ENCODE results near the gene PICALM. TPM values are rescaled to one million over a fixed set of nuclear protein-coding genes. Genes with fewer than 3 reads are reported as not detected.

Gene PICALM
- total RNA-seq, 2 donors from 2014 or later: 97.8 to 132 TPM

DNA sequence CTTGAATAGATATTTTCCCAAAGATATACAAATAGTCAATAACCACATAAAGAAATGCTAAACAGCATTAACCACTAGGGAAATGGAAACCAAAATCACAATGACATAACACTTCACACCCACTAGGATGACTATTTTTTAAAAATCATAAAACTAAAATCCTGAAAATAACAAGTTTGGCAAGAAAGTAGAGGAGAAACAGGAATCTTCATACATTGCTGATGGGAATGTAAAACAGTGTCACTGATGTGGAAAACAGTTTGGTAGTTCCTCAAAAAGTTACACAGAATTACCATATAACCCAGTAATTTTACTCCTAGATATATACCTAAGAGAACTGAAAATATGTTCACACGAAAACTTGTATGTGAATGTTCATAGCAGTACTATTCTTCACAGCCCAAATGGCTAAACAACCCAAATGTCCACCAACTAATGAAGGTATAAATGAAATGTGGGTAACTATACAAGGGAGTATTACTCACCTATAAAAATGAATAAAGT is 12.5 kb downstream of the PICALM start:
- 86 to 91% methylated on average over 1 of the region's 1 CpG for WGBS, 2 donors
- Histone ChIP-seq H3K36me3 (replicated peaks in 1 of 2; ENCODE audit: insufficient read depth in 1 of 2, low read depth in 2 of 2) (no peaks in the 10 kb centered on the region), H3K9me3 (no peaks in the 10 kb centered on the region), H3K27me3 (no peaks in the 10 kb centered on the region), H3K4me3 (no peak overlapping the region), H3K27ac (no peak overlapping the region), H3K4me1 (peaks cover 66% of the 10 kb centered on the region)
- no peak for TF ChIP-seq POLR2A (IDR thresholded peaks at IDR 0.05)
- TF ChIP-seq, protein P1, sequence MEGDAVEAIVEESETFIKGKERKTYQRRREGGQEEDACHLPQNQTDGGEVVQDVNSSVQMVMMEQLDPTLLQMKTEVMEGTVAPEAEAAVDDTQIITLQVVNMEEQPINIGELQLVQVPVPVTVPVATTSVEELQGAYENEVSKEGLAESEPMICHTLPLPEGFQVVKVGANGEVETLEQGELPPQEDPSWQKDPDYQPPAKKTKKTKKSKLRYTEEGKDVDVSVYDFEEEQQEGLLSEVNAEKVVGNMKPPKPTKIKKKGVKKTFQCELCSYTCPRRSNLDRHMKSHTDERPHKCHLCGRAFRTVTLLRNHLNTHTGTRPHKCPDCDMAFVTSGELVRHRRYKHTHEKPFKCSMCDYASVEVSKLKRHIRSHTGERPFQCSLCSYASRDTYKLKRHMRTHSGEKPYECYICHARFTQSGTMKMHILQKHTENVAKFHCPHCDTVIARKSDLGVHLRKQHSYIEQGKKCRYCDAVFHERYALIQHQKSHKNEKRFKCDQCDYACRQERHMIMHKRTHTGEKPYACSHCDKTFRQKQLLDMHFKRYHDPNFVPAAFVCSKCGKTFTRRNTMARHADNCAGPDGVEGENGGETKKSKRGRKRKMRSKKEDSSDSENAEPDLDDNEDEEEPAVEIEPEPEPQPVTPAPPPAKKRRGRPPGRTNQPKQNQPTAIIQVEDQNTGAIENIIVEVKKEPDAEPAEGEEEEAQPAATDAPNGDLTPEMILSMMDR (IDR thresholded peaks at IDR 0.05): peak in 1 of 7 experiments; percentile 5
- intact Hi-C loops (cut with DNase I): no loop called here
- DNase-seq: no peak
- no peak for ATAC-seq

GRCh38 chr11:86052693-86053641 is 15.9 kb downstream of the PICALM start:
- DNase-seq (no peak), ATAC-seq (peak; percentile 58)
- WGBS, 2 donors: 72% methylated on average over 10 of the region's 10 CpGs
- no peak for TF ChIP-seq POLR2A (IDR thresholded peaks at IDR 0.05)
- TF ChIP-seq, protein P1 (IDR thresholded peaks at IDR 0.05): no peak
- Histone ChIP-seq H3K36me3 (replicated peaks in 1 of 2; ENCODE audit: insufficient read depth in 1 of 2, low read depth in 2 of 2) (no peaks in the 10 kb centered on the region), H3K9me3 (no peaks in the 10 kb centered on the region), H3K4me1 (peaks cover 46% of the 10 kb centered on the region), H3K27ac (peak overlapping the region in 2 of 4 donors; percentile 3 to 45), H3K4me3 (no peak overlapping the region), H3K27me3 (no peaks in the 10 kb centered on the region)
- intact Hi-C loops (cut with DNase I): no loop called here

GRCh38 chr11:86050196-86050709 is 18.6 kb downstream of the PICALM start:
- TF ChIP-seq, protein P1 (IDR thresholded peaks at IDR 0.05): no peak
- H3K36me3 ChIP-seq (replicated peaks in 1 of 2; ENCODE audit: insufficient read depth in 1 of 2, low read depth in 2 of 2): no peaks in the 10 kb centered on the region
- intact Hi-C loops (cut with DNase I): no loop called here
- ATAC-seq (no peak), DNase-seq (no peak)
- H3K27ac ChIP-seq: no peak overlapping the region
- peaks cover 65% of the 10 kb centered on the region for H3K4me1 ChIP-seq
- no peaks in the 10 kb centered on the region for H3K9me3 ChIP-seq
- no peaks in the 10 kb centered on the region for H3K27me3 ChIP-seq
- no peak overlapping the region for H3K4me3 ChIP-seq

DNA sequence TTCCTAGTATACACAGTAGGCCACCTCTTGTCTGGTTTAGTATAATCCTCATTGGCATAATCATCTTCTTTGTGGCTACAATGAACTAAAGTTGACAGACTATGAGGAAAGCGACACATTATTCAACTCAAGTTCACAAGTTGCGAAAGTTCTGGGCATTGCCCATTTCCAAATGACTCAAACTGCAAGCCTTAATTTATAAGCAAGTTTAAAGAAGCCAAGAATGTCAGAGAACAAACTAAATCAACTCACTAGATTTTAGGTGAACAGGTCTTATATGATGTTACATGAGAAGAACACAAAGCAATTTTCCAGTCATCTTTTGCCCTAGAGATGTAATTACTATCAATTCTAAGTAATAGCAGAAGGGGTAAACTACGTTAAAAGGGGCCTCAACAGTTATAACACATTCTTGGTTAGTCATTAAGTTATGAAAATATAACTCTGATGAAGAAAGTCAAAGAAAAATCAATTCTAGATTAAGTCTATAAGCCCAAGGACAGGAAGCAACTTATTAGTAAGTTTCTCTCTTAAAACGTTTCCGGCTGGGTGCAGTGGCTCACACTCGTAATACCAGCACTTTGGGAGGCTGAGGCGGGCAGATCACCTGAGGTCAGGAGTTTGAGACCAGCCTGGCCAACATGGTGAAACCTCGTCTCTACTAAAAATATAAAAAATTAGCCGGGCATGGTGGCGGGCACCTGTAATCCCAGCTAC is 21.5 kb downstream of the PICALM start:
- intact Hi-C loops (cut with DNase I): loop anchor here (10.0 kb wide), 1 partner anchor 147 kb away; no protein-coding TSS in a partner anchor
- 66 to 71% methylated on average over 10 of the region's 10 CpGs for WGBS, 2 donors
- no peak for DNase-seq
- no peak for ATAC-seq
- Histone ChIP-seq H3K4me3 (no peak overlapping the region), H3K27ac (peak overlapping the region in 1 of 4 donors; percentile 17), H3K27me3 (no peaks in the 10 kb centered on the region), H3K9me3 (no peaks in the 10 kb centered on the region), H3K36me3 (replicated peaks in 1 of 2; ENCODE audit: insufficient read depth in 1 of 2, low read depth in 2 of 2) (no peaks in the 10 kb centered on the region), H3K4me1 (peaks cover 55% of the 10 kb centered on the region)
- no peak for TF ChIP-seq POLR2A (IDR thresholded peaks at IDR 0.05)
- TF ChIP-seq, protein P1 (IDR thresholded peaks at IDR 0.05): no peak
